Lung (tissue), 12 donors: Measurements from ENCODE around the gene SLC7A5. TPM values are rescaled to one million over a fixed set of nuclear protein-coding genes. Genes with fewer than 3 reads are reported as not detected.

Source experiments
- ATAC-seq: fragments of 200-7000 bp; cut with Tn5 transposase; one replicate; pipeline ENCODE4 v1.9.1; 2020; ENCODE audit warnings: moderate number of reproducible peaks; ENCODE audit not compliant: insufficient read depth, low FRiP score
- DNase-seq, 3 donors: peaks; one replicate each; pipeline ENCODE4 v3.0.0-alpha.2; 2013 to 2017
- H3K27ac ChIP-seq, 2 donors: one replicate each; pipeline ENCODE4 v1.5.1; 2013; ENCODE audit warnings: mild to moderate bottlenecking in 2 of 2, moderate library complexity in 2 of 2, control low read depth in 1 of 2, inconsistent platforms in 1 of 2, low read depth in 1 of 2, low read length in 1 of 2
- H3K27me3 ChIP-seq, 3 donors: one replicate each; pipeline ENCODE4 v1.5.1; 2013; ENCODE audit warnings: low read length in 2 of 3; ENCODE audit not compliant: control insufficient read depth in 3 of 3, insufficient read depth in 3 of 3
- H3K36me3 ChIP-seq, 4 donors: one replicate each; pipeline ENCODE4 v1.5.1; 2013; ENCODE audit warnings: low read length in 4 of 4, mild to moderate bottlenecking in 1 of 4, moderate library complexity in 1 of 4; ENCODE audit not compliant: control insufficient read depth in 4 of 4, insufficient read depth in 4 of 4
- H3K4me1 ChIP-seq, 5 donors: one replicate each; pipeline ENCODE4 v1.5.1; 2013; ENCODE audit warnings: low read length in 5 of 5, mild to moderate bottlenecking in 2 of 5, moderate library complexity in 1 of 5; ENCODE audit not compliant: control insufficient read depth in 5 of 5, insufficient read depth in 5 of 5
- H3K4me3 ChIP-seq: one replicate; pipeline ENCODE4 v1.5.1; 2013; ENCODE audit warnings: mild to moderate bottlenecking, control low read depth, moderate library complexity
- H3K9ac ChIP-seq, 2 donors: one replicate each; pipeline ENCODE4 v1.5.1; 2013; ENCODE audit warnings: low read length in 2 of 2, control low read depth in 1 of 2; ENCODE audit not compliant: insufficient read depth in 1 of 2
- H3K9me3 ChIP-seq, 4 donors: one replicate each; pipeline ENCODE4 v1.5.1; 2013; ENCODE audit warnings: low read length in 3 of 4, mild to moderate bottlenecking in 1 of 4, moderate library complexity in 1 of 4; ENCODE audit not compliant: control insufficient read depth in 4 of 4, insufficient read depth in 3 of 4
- CTCF ChIP-seq: IDR thresholded peaks from 2 replicates; pipeline ENCODE4 v1.5.1; 2012; ENCODE audit warnings: mild to moderate bottlenecking; ENCODE audit errors: control extremely low read depth, extremely low read depth
- WGBS, 2 donors: extraction: QIAGEN DNeasy Blood & Tissue Kit; methylation state at CpG; one replicate each; pipeline ENCODE4 v1.1.7; 2013; 5-methylcytosine and 5-hydroxymethylcytosine counted together
- polyA plus RNA-seq, 2 donors: library from polyadenylated mRNA; stranded (reverse); fragments of 200-250 nt; gene quantifications; one replicate each; pipeline ENCODE4 v1.2.1, GENCODE V29; 2013
- total RNA-seq, 2 donors: library from RNA; depleted of rRNA in 1 of 2; stranded (reverse); fragments of >200 nt in 1 of 2; gene quantifications; one replicate each; pipeline ENCODE4 v1.2.1, GENCODE V29; 2014 to 2021
- donor health status: control.
- donor health status: control.
- donor health status: Bipolar disorder and iron deficiency.
- donor health status: healthy.
- donor health status: DM: yes; HTN: yes; CAD: no.

SLC7A5 gene
- total and polyA plus RNA-seq, 4 donors, result 4.0 to 36.1 (median 19.8) TPM

GRCh38 chr16:87824991-87825841 lies 44.1 kb downstream of the SLC7A5 start:
- H3K27me3 ChIP-seq, result no peaks in the 10 kb centered on the region
- DNase-seq (no peak), ATAC-seq (no peak)
- no peak for TF ChIP-seq CTCF
- peaks cover 0 to 8% (median 0%) of the 10 kb centered on the region in 5 donors for H3K4me1 ChIP-seq
- WGBS, 2 donors, result 84 to 91% methylated on average over 29 of the region's 29 CpGs
- peaks cover 0 to under 1% (median 0%) of the 10 kb centered on the region in 4 donors for H3K36me3 ChIP-seq
- no peak overlapping the region for H3K27ac ChIP-seq
- no peaks in the 10 kb centered on the region for H3K9me3 ChIP-seq
- H3K4me3 ChIP-seq, result no peak overlapping the region
- H3K9ac ChIP-seq, result no peak overlapping the region

DNA sequence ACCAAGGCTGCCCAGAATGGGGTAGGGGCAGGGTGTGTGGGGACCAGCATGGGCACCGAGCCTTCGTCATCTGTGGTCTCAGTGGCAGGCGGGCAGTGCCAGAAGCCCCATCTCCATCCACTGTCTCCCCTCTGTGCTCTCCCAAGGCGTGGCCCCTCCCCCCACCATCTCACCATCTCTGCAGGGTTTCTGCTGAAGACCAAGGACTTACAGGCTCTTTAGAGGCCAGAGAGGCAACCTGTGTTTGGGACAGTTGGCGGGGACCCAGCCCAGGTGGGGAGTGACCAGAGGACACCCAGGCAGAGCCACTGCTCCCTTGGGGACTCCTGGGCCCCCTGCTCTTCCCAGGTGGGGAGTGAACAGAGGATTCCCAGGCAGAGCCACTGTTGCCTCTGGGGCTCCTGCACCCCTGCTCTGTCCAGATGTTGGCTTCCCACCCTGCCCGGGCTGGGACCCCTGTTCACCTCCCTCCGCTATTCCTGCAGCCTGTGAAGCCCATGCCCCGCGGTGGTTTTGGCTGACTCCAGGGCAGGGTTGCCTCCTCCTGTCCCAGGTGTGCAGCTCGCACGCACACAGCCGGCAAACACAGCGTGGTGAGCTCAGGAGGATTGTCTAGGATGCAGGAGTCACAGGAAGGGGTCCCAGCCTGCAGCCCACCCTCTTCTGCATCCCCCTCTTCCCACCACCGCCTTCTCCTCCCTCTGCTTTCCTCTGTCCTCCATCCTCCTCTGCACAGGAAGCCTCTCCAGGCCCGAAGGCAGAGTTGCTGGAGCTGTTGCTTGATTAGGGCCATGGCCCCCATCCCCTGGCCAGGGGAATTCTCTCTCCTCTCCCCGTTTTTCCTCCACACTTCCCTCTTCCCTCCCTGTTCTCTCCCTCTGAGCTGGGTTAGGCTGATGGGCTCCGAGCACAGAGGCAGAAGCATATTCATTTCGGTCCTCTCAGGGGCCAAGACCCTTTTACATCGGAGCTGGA lies 45.0 kb downstream of the SLC7A5 start:
- no peak overlapping the region for H3K4me3 ChIP-seq
- H3K9me3 ChIP-seq, result no peaks in the 10 kb centered on the region
- H3K27me3 ChIP-seq, result no peaks in the 10 kb centered on the region
- DNase-seq, result no peak
- no peaks in the 10 kb centered on the region for H3K36me3 ChIP-seq
- H3K9ac ChIP-seq, result no peak overlapping the region
- TF ChIP-seq CTCF, result no peak
- peaks cover 0 to 8% (median 0%) of the 10 kb centered on the region in 5 donors for H3K4me1 ChIP-seq
- 77 to 86% methylated on average over 19 of the region's 19 CpGs for WGBS, 2 donors
- H3K27ac ChIP-seq, result no peak overlapping the region
- ATAC-seq, result no peak

DNA sequence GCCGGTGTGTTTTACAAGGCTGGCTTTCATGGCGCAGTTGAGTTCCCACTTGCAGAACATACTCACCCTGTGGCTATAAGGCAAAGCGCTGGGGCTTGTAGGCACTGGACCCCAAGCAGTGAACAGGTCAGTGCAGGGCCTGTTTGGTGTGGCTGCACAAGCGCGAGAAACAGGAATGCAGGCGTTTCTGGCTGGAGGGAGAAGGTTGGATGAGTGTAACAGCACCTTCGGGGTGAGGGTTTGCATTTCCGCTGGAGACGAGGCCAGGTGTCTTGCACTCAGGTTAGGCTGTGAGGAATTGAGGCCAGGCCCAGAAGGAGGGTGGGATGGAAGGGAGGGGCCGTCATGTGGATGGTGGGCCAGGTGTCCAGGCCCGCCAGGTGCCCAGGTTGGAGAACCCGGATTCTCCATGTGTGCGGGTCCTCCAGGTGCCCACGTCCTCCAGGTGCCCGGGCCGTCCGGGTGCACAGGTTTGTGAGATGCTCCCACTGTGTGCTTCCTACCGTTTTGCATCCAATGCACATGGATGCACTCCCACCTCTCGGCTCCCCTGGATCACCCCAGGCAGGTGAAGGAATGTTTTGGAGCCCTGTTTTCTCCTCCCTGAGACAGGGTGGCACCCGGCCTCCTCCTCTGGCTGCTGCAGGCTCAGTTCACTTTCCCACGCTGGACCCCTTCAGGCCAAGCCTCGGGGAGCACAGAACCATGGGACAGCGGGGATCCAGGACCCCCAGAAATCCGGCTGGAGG lies 46.0 kb downstream of the SLC7A5 start:
- Histone ChIP-seq H3K4me3 (no peak overlapping the region), H3K9ac (no peak overlapping the region), H3K9me3 (peaks cover 0 to 4% (median 0%) of the 10 kb centered on the region in 4 donors), H3K27me3 (no peaks in the 10 kb centered on the region), H3K36me3 (no peaks in the 10 kb centered on the region), H3K27ac (no peak overlapping the region), H3K4me1 (peaks cover 0 to 8% (median 0%) of the 10 kb centered on the region in 5 donors)
- 86 to 94% methylated on average over 24 of the region's 24 CpGs for WGBS, 2 donors
- TF ChIP-seq CTCF, result no peak
- ATAC-seq (no peak), DNase-seq (no peak)
